D341Med (cell line): ENCODE results near the gene CARD14.

Experiments
- DNase-seq: peaks from one replicate; pipeline ENCODE4 v3.0.0; 2012; ENCODE audit warnings: low spot score

CARD14 gene

DNA sequence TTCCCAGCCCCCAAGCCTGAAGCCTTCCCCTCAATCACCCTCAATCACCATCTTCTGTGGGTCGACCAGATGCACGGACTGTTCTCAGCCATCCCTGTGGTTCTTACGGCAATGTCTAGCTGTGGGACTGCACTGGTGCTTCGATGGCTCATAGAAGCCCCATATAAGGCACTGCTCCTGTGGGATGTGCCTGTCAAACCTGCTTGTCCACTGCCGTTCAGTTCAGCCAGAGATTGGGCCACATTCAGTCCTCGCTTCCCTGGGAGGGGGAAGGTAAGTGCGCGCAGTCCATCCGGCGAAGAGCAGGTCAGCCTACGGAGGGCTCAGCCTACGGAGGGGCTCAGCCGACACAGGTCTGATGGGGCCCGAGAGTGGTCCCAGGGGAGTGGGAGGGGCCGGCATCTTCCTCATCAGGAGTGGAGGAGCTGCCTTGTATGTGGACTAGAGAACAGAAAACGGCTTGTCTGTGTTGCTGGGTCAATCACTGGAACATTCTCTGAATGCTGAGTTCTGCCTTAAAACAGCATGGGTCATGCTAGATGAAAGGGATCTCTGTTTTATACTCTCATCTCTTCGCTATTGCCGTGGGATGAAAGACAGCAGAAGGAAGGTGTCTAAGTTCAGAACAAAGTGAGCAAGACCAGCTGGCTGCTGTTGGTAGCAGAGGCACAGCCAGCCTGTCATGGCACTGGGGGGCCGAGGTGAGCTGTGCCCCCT lies at the start of gene CARD14:
Gene CARD14 (plus strand): TSS at position 247 of the 717 bp plus-strand sequence. CDS start 11,409 bp downstream, outside the sequence.
- no peak for DNase-seq

- DNase-seq: no peak
These were observed 47.7 kb upstream of the CARD14 start for GRCh38 chr17:80122026-80122575.

- no peak for DNase-seq
These were observed 46.8 kb upstream of the CARD14 start for GRCh38 chr17:80122926-80123505.

DNA sequence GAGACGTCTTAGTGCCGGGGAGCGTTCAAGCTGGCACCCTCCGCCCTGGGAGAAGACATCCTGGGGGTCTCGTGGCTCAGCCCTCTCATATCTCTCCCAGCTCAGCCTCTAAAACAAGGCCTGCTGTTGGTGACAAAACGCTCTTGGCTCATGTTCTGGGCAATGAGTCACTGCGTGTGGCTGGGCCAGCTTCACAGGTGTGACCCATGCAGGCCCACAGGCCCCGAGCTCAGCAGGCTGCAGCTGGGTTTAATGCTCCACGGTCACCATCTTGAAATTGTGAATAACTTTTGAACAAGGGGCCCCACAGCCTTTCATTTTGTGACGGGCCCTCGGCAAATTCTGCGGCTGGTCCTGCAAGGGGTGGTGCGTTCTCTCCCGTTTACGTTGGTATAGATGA lies 46.0 kb upstream of the CARD14 start:
- no peak for DNase-seq

DNA sequence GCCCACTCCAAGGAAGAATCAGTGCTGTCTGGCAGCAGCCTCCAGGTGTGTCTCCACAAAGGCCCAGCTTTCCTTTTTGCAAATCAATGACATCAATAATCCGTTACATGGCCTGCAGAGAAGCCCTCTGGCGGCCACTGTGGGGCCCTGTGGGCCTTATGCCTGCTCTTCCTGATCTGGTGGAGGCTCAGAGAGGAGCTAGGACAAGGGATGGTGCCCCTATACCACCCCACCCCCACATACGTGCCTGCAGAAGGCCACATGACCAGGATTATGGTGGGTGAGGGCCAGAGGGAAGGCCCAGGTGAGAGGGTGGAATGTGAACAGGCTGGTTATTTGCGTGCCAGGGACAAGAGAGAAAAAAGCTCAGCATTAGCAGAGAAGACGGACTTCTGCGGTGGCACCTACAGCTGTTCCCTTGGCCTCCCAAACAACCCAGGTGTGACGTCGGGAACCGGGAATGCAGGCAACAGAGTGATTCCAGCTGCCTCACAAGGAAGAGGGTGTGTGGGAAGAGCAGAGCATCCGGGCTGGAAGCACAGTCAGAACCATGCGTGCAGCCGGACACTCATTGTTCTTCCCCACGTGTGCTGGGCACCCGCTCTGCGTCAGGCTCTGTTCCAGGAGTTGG lies 45.4 kb upstream of the CARD14 start:
- peak; percentile 80 for DNase-seq

- DNase-seq: no peak
These were observed 44.0 kb upstream of the CARD14 start for GRCh38 chr17:80125656-80126448.

GRCh38 chr17:80126449-80126715 lies 43.4 kb upstream of the CARD14 start:
- DNase-seq: no peak

DNA sequence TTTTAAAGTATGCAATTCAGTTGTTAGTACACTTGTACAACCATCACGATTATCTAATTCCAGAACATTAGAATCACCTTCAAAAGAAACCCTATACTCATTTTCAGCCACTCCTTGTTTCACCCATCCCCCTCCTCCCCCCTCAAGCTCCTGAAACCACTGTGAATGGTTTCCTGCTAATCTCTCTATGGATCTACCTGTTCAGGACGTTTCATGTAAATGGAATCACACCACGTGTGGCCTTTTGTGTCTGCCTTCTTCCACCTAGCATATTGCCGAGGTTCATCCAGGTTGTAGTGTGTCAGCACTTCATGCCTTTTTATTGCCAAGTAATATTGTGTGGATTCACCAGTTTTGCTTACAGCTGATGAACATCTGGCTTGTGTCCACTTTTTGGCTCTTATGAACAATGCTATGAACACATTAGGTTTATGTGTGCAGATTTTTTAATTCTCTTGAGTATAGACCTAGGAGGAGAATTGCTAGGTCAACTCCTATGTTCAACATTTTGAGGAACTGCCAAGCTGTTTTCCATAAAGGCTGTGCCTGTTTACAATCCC lies 40.7 kb upstream of the CARD14 start:
- no peak for DNase-seq

GRCh38 chr17:80130992-80131391 lies 38.8 kb upstream of the CARD14 start:
- no peak for DNase-seq

- DNase-seq: no peak
These were observed 36.8 kb upstream of the CARD14 start for GRCh38 chr17:80132906-80133625.

- no peak for DNase-seq
These were observed 36.2 kb upstream of the CARD14 start for GRCh38 chr17:80133626-80133970.

GRCh38 chr17:80137131-80137530 lies 32.7 kb upstream of the CARD14 start:
- DNase-seq: no peak

DNA sequence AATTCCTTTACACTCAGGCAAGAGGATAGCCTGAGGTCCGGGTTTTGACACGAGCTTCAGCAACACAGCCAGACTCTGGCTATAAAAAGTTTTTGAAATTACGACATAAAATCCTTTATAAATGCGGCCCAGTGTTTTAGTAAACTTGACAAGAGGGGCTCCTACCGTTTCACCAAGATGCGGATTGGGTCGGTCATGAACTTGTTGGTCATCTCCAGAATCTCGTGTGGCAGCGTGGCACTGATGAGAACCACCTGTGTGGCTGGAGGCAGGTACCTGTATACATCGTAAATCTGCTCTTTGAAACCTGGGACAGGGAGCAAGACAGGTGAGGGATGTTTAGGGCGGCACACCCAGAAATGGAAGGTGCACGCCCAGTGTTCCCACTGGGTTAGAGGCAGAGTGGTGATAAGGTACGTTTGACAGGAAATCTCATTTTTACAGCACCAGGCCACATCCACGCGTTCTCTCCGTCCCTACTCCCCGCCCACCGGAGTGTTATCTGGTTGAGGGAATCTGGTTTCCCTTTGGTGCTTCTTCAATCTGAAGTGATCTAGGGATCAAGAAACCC lies 30.9 kb upstream of the CARD14 start:
- no peak for DNase-seq

DNA sequence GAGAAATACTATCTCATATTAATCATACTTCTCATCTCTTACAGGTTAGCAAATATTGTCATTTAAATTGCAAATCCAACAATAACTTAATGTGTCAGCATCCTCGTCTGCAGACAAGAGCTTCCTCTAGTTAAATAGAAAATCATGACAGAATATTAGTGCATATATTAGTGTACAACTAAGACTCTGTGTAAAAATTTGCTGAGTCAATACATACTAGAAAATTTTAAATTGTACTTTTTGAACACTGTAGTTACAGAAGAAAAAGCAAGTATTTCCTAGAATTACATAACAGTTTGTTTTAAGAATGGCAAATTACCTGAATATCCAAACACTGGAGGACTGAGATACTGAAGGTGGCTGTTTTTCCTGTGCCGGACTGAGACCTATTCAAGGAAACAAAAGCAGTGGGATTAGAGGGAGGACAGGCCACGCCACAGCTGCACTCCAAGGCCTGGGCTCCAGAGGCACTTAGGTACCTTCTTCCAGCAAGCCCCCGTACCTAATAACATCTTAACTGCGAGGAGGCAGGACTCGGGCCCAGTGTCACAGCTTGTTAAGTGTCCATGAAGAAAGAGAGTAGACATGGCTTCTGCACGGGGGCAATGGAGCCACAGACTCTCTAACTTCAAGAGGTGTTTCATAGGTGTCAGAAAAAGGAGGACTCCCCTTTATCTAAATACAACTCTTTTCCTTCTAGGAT lies 28.2 kb upstream of the CARD14 start:
- DNase-seq: no peak

GRCh38 chr17:80142929-80143328 lies 26.9 kb upstream of the CARD14 start:
- no peak for DNase-seq

- no peak for DNase-seq
These were observed 24.5 kb upstream of the CARD14 start for GRCh38 chr17:80145076-80146075.

DNA sequence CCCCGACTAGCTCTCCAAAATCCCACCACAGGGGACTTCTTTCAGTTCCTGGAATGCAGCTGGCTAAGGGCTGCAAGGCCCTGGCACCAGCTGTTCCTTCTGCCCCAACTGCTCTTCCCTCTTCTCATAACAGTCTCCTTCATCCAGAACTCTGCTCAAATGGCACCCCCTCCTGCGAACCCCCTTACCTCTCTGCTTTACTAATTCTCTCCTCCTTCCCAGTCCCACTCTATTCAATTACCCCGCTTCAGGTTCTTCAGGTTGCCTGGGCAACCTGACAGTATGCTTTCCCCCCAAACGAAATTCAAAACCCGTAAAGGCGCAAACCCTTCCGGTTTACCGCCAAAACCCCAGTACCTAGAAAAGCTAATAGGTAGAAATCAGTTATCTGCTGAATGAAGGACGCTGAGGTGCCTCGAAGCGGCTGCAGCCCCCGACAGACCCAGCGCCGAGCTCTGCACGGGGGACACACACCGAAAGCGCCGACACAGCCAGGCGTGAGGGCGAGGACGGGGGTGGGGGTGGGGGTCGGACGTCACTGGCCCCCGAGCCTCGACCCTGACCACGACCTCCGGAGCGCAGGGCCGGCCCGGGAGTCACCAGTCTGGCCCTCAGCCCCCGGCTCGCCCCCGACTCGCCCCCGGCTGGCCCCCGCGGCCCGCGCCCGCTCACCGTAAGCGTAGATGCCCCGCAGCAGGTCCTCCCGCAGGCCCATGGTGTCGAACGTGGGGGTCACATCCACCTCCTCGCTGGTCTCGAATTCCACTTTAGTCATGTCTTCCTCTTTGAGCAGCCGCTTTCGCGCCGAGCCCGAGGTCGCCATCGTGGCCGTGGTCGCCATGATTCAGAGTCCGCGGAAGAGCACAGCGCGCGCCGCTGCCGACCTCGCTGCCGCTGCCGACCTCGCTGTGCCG lies 23.5 kb upstream of the CARD14 start:
- peak; percentile 71 for DNase-seq
